PC-9 (cell line): Measurements from ENCODE around the gene MRM1. TPM values are rescaled to one million over a fixed set of nuclear protein-coding genes. Genes with fewer than 3 reads are reported as not detected.

Source experiments
- BruUV-seq: library from RNA; stranded (reverse); fragments of 400-500 nt; replicated peaks from 2 replicates; lab custom pipeline; 2021; lab: Mats Ljungman, UMichigan
- CTCF ChIA-PET: fragments of 300-600 bp; sonication (Branson Sonifier 250); formaldehyde crosslinking; loops from one replicate; lab custom pipeline; 2022; ENCODE audit warnings: antibody characterized with exemption; lab: Charles Lee
- POLR2A ChIA-PET: fragments of 300-600 bp; sonication (Branson Sonifier 250); formaldehyde crosslinking; loops from one replicate; lab custom pipeline; 2022; ENCODE audit warnings: antibody characterized with exemption; ENCODE audit not compliant: unreplicated experiment; lab: Charles Lee
- DNase-seq, 2 experiments: peaks; one replicate each; pipeline versions ENCODE4 v3.0.0 to v3.0.0-alpha.2; 2015 to 2022; ENCODE audit warnings: mixed read lengths in 1 of 2
- H2AFZ ChIP-seq: fragments of 200-600 bp; sonication (generic); 2 replicates; pipeline ENCODE4 v1.8.1; 2017; ENCODE audit warnings: antibody characterized with exemption
- H3F3A ChIP-seq: fragments of 200-600 bp; sonication (generic); 2 replicates; pipeline ENCODE4 v1.8.1; 2017; ENCODE audit warnings: antibody characterized with exemption, mild to moderate bottlenecking, low read depth; ENCODE audit not compliant: insufficient read depth
- H3K27ac ChIP-seq: fragments of 200-600 bp; sonication (generic); 2 replicates; pipeline ENCODE4 v1.6.1; 2016; ENCODE audit warnings: mixed run types
- H3K27me3 ChIP-seq: fragments of 200-600 bp; sonication (generic); 2 replicates; pipeline ENCODE4 v1.6.1; 2016; ENCODE audit warnings: low read depth, mixed run types; ENCODE audit not compliant: insufficient read depth
- H3K36me3 ChIP-seq: fragments of 200-600 bp; sonication (generic); 2 replicates; pipeline ENCODE4 v1.6.1; 2016; ENCODE audit warnings: low read depth, mixed run types
- H3K4me1 ChIP-seq: fragments of 200-600 bp; sonication (generic); replicated peaks from 2 replicates; pipeline ENCODE4 v1.6.1; 2016; ENCODE audit warnings: mixed run types; ENCODE audit not compliant: insufficient read depth
- H3K4me2 ChIP-seq: fragments of 200-600 bp; sonication (generic); 2 replicates; pipeline ENCODE4 v1.6.1; 2017; ENCODE audit warnings: mixed run types
- H3K4me3 ChIP-seq: fragments of 200-600 bp; sonication (generic); 2 replicates; pipeline ENCODE4 v1.6.1; 2016; ENCODE audit warnings: mixed run types
- H3K79me2 ChIP-seq: fragments of 200-600 bp; sonication (generic); 2 replicates; pipeline ENCODE4 v1.6.1; 2017; ENCODE audit warnings: low read depth, mixed run types
- H3K9me2 ChIP-seq: fragments of 200-600 bp; sonication (generic); 2 replicates; pipeline ENCODE4 v1.8.1; 2017; ENCODE audit warnings: mild to moderate bottlenecking; ENCODE audit not compliant: insufficient read depth
- H3K9me3 ChIP-seq: fragments of 200-600 bp; sonication (generic); 2 replicates; pipeline ENCODE4 v1.8.1; 2016; ENCODE audit warnings: low read depth; ENCODE audit not compliant: insufficient read depth
- H4K20me1 ChIP-seq: fragments of 200-600 bp; sonication (generic); 2 replicates; pipeline ENCODE4 v1.8.1; 2017; ENCODE audit not compliant: insufficient read depth
- CTCF ChIP-seq: fragments of 200-600 bp; sonication (generic); conservative IDR thresholded peaks from 2 replicates; pipeline ENCODE4 v1.6.1; 2017; ENCODE audit warnings: mixed run types, antibody characterized with exemption, mild to moderate bottlenecking, moderate library complexity
- EZH2 ChIP-seq: fragments of 200-600 bp; sonication (generic); IDR thresholded peaks from 2 replicates; pipeline ENCODE4 v1.8.0; 2017; ENCODE audit warnings: antibody characterized with exemption, low read depth
- intact Hi-C: fragments of 100-400 bp; cut with micrococcal nuclease; formaldehyde crosslinking; loops from one replicate; pipeline ENCODE4 v1.10.0; 2022; ENCODE audit not compliant: unreplicated experiment
- total RNA-seq: library from RNA; stranded (reverse); gene quantifications from 2 replicates; pipeline ENCODE4 v1.2.3, GENCODE V29; 2021

Gene MRM1
- total RNA-seq, 1 experiment from 2014 or later, result 9.6 TPM

- TF ChIP-seq CTCF, result no peak; the same call in 1 of the 2 replicates
- no peak for TF ChIP-seq EZH2
- no peak overlapping the region for H3K4me2 ChIP-seq
- no peaks in the 10 kb centered on the region for H3F3A ChIP-seq
- H2AFZ ChIP-seq, result no peak overlapping the region
- ChIA-PET POLR2A (no interaction called here), CTCF (no interaction called here)
- no peaks in the 10 kb centered on the region for H3K9me3 ChIP-seq
- no peak overlapping the region for H3K4me3 ChIP-seq
- H3K79me2 ChIP-seq, result peaks cover 22% of the 10 kb centered on the region
- peaks cover 18% of the 10 kb centered on the region for H4K20me1 ChIP-seq
- H3K27ac ChIP-seq, result no peak overlapping the region
- no peaks in the 10 kb centered on the region for H3K9me2 ChIP-seq
- intact Hi-C loops, result no loop called here
- no peaks in the 10 kb centered on the region for H3K36me3 ChIP-seq
- no peaks in the 10 kb centered on the region for H3K4me1 ChIP-seq
- BruUV-seq, result no TSS peak
- H3K27me3 ChIP-seq, result no peaks in the 10 kb centered on the region
- no peak for DNase-seq
Observed at GRCh38 chr17:36608794-36609497, 7.6 kb downstream of the MRM1 start.

- no TSS peak for BruUV-seq
- Histone ChIP-seq H3K36me3 (no peaks in the 10 kb centered on the region), H3K27me3 (no peaks in the 10 kb centered on the region), H3K4me3 (no peak overlapping the region), H3K27ac (no peak overlapping the region), H3K9me2 (no peaks in the 10 kb centered on the region), H2AFZ (no peak overlapping the region), H3K79me2 (peaks cover 17% of the 10 kb centered on the region), H3K4me1 (no peaks in the 10 kb centered on the region), H3F3A (no peaks in the 10 kb centered on the region), H3K4me2 (no peak overlapping the region), H4K20me1 (peaks cover 18% of the 10 kb centered on the region), H3K9me3 (no peaks in the 10 kb centered on the region)
- intact Hi-C loops, result no loop called here
- DNase-seq, result no peak
- TF ChIP-seq CTCF (no peak; the same call in 1 of the 2 replicates), EZH2 (no peak)
- POLR2A ChIA-PET, result no interaction called here
- CTCF ChIA-PET, result no interaction called here
Observed at GRCh38 chr17:36609498-36609862, 8.1 kb downstream of the MRM1 start.

- no peak for DNase-seq
- Histone ChIP-seq H4K20me1 (peaks cover 11% of the 10 kb centered on the region), H3K9me3 (no peaks in the 10 kb centered on the region), H3F3A (no peaks in the 10 kb centered on the region), H3K4me3 (no peak overlapping the region), H3K4me2 (no peak overlapping the region), H3K27me3 (no peaks in the 10 kb centered on the region), H3K79me2 (peaks cover 7% of the 10 kb centered on the region; the same call in 1 of the 2 replicates), H3K9me2 (no peaks in the 10 kb centered on the region), H3K4me1 (no peaks in the 10 kb centered on the region), H3K27ac (no peak overlapping the region), H2AFZ (no peak overlapping the region), H3K36me3 (no peaks in the 10 kb centered on the region)
- ChIA-PET CTCF (no interaction called here), POLR2A (no interaction called here)
- intact Hi-C loops, result no loop called here
- no TSS peak for BruUV-seq
- TF ChIP-seq CTCF, result no peak
- no peak for TF ChIP-seq EZH2
Observed at GRCh38 chr17:36610474-36610873, 9.1 kb downstream of the MRM1 start.
